NB4 (cell line): ENCODE measurements around the gene AGER.

Experiments used
- DNase-seq: peaks from one replicate; pipeline ENCODE4 v3.0.0; 2010; ENCODE audit warnings: low read depth
- H3K4me3 ChIP-seq: one replicate; pipeline ENCODE4 v1.5.1; 2011; ENCODE audit warnings: mild to moderate bottlenecking, low read depth, low read length, moderate library complexity
- MYC ChIP-seq: IDR thresholded peaks from 2 replicates; pipeline ENCODE4 v1.6.1; 2011; ENCODE audit warnings: low read depth, low read length
- POLR2A ChIP-seq: IDR thresholded peaks from 2 replicates; pipeline ENCODE4 v1.6.1; 2011; ENCODE audit warnings: mild to moderate bottlenecking; ENCODE audit not compliant: insufficient read length; ENCODE audit errors: extremely low read depth
- TF ChIP-seq, protein P1 (sequence below): IDR thresholded peaks from 2 replicates; pipeline ENCODE4 v1.6.1; 2011; ENCODE audit warnings: low read depth, low read length
- TF ChIP-seq, protein P2 (sequence below): IDR thresholded peaks from one replicate; pipeline ENCODE4 v1.5.1; 2012; ENCODE audit warnings: low read depth, low read length

AGER gene

DNA sequence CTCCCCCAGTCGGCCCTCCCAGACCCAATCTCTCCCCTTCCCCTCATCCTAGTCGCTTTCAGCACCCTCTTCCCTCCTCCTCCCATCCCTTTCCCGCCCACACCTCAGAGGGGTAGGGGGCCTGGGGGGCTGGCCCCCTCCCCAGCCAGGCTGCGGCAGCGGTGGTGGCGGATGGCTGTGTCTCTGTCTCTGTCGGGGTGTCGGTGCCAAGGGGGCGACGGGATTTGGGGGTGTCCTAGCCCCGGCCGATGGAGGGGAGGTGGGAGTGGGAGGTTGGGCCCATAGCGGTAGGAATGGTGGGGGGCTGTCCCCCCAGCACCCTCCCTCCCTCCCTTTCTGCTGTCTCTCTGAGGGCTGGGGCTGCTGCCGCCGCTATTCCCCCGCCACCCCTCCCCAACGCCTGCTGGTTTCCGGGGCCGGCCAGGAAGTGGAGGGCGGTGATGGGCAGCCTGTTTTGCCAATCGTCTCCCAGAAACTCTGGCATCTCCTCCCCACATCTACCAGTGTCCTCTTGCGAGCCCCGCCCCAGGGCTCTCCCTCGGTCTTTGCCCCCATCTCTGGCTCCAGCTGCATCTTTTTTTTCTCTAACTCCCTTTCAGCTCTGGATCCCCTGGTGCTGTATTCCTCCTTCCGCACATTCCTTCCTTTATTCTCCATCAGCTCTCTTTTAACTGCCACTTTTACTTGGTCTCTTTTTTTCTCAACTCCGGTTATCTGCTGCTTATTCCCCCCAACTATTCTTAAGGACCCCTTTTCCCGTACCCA lies 8.2 kb downstream of the AGER start, which contains the start of gene AGPAT1:
AGPAT1 (minus strand) TSS at position 374 of the 765 bp plus-strand sequence. CDS start 4,588 bp downstream, outside the sequence.
- peak; percentile 98 for DNase-seq
- TF ChIP-seq MYC (no peak), POLR2A (peak; percentile 43)
- TF ChIP-seq, protein P1, sequence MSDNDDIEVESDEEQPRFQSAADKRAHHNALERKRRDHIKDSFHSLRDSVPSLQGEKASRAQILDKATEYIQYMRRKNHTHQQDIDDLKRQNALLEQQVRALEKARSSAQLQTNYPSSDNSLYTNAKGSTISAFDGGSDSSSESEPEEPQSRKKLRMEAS = no peak
- TF ChIP-seq, protein P2, sequence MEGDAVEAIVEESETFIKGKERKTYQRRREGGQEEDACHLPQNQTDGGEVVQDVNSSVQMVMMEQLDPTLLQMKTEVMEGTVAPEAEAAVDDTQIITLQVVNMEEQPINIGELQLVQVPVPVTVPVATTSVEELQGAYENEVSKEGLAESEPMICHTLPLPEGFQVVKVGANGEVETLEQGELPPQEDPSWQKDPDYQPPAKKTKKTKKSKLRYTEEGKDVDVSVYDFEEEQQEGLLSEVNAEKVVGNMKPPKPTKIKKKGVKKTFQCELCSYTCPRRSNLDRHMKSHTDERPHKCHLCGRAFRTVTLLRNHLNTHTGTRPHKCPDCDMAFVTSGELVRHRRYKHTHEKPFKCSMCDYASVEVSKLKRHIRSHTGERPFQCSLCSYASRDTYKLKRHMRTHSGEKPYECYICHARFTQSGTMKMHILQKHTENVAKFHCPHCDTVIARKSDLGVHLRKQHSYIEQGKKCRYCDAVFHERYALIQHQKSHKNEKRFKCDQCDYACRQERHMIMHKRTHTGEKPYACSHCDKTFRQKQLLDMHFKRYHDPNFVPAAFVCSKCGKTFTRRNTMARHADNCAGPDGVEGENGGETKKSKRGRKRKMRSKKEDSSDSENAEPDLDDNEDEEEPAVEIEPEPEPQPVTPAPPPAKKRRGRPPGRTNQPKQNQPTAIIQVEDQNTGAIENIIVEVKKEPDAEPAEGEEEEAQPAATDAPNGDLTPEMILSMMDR = no peak
- peak within 1 kb of the TSS; percentile 96 for H3K4me3 ChIP-seq

DNA sequence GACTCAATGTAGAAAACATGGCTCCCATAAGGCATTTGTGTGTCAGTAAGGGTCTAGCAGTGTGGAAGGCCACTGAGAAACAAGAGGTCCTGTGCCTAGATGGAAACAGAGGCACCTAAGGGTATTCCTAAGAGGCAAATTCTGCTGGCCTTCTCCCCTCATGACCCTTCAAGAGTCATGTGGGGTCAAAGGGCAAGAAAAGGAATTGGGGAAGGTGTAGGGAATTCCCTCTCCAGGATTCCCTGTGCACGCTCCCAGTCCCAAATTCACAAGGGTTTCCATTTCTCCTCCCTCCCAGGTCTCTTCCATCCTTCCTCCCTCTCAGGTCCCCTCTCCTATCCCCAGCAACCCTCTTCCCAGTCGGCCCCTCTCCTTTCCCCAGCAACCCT lies 8.7 kb downstream of the AGER start:
- no peak for DNase-seq
- H3K4me3 ChIP-seq = peak overlapping the region; percentile 96
- TF ChIP-seq MYC (no peak), POLR2A (no peak)
- TF ChIP-seq, protein P1 = no peak
- TF ChIP-seq, protein P2 = no peak

DNA sequence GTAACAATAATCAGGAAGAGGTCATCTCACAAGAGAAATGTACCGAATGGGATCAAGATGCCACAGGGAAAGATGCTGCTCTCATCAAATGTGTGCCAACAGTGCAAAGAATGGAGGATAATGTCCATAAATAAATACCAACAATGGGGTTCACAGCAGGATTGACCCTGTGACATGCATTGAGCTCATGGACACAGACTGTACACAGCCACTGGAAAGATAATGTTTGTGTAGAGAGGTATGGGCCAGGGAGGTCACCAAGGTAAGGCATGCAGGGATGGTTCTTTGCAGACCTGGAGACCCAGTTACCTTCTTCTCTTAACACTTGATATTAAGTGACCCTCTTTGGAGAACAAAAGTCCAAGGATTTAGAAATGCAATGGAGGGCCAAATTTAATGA lies 9.6 kb downstream of the AGER start:
- DNase-seq = no peak
- peak overlapping the region; percentile 96 for H3K4me3 ChIP-seq
- TF ChIP-seq, protein P2 = no peak
- TF ChIP-seq MYC (no peak), POLR2A (no peak)
- TF ChIP-seq, protein P1 = no peak

DNA sequence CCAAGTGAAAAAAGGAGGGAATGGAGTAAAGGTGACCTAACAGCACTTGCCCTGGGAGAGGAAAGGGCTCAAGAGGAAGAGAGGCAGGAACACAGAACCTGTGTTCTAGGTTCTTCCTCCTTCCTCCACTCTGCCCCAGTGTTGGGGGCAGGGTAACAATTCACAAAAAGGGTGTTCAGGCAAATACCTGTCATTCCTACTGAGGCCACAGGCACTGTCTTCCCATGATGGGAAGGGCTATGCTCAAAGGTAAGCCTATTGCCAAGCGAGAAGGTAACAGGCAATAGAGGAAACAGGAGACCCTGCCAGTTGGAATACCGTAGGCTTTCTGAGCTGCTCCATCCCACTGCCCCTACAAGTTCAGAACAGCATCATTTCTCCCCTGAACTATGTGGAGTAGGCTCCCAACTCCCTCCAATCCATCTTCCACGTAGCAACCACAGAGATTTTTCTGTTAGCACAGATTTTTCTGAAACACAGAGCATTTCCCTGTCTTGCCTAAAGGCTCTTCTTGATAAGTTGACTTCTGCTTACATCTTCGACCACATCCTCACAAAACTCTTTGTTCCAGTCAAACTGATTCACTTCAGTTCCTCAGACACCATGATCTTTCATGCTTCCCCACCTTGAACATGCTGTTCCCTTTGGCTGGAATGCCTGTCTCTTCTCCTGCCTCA lies 10.9 kb downstream of the AGER start:
- DNase-seq = no peak
- H3K4me3 ChIP-seq = no peak overlapping the region
- TF ChIP-seq POLR2A (no peak), MYC (no peak)
- TF ChIP-seq, protein P1 = no peak
- TF ChIP-seq, protein P2 = no peak

DNA sequence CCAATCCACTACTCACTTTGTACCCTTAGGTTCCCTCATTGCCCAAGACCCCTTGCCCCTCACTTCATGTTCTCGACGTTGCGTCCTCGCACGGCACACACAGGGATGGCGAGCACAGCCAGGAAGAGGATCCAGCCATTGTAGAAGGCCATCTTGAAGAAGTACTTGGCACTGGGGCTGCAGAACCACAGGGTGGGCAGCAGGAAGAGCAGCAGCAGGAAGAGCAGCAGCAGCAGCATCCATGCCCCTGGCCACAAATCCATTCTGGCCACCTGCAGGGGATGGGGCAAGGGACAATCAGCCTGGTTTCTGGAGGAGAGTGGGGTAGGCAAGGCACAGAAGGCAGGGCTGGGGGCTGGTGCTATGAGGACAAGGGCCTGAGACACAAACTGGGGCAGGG lies 12.8 kb downstream of the AGER start:
- DNase-seq = no peak
- TF ChIP-seq, protein P2 = no peak
- TF ChIP-seq, protein P1 = no peak
- no peak for TF ChIP-seq POLR2A
- TF ChIP-seq MYC = no peak
- no peak overlapping the region for H3K4me3 ChIP-seq
